ENCODE data around the gene SLC24A3.
A peak's percentile ranks its signal among the peaks of the same experiment; 100 is the strongest.
"Not testable (repeated sequence)": the region's sequence is repeated elsewhere in the genome, so short reads cannot be mapped to it uniquely, and the experiment has no call there.

Gene SLC24A3

DNA sequence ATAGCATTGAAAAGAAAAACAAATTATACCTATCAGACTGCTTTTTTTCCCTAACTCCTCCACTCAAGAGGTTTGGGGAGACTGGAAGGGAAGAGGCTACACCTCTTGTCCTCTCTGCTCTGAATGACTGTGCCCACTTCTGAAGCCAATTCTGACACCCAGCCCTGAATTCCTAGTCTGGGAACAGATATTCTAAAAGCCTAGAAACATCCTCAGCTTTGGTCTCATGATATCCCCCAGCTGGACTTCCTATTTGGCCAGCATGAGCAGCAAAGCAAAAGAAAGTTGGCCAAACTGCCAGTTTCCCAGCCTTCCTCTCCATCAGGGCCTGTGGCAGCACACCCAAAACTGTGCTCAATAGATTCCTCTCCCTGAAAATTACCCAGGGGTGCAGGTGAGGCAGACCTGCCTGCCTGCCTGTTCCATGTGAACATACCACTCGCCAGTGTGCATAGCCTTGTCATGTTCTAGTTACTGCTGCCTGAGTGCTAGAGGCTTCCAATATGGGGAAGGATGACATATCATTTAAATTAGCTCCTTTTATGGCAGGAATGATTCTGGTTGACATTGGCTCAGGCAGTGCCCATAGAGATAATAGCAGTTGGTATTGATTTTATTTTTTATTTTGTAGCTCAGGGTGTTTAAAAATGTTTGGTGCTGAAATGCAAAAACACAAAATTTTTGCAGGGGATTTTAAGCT is 393.5 kb downstream of the SLC24A3 start:
- DNase-seq, result no peak

DNA sequence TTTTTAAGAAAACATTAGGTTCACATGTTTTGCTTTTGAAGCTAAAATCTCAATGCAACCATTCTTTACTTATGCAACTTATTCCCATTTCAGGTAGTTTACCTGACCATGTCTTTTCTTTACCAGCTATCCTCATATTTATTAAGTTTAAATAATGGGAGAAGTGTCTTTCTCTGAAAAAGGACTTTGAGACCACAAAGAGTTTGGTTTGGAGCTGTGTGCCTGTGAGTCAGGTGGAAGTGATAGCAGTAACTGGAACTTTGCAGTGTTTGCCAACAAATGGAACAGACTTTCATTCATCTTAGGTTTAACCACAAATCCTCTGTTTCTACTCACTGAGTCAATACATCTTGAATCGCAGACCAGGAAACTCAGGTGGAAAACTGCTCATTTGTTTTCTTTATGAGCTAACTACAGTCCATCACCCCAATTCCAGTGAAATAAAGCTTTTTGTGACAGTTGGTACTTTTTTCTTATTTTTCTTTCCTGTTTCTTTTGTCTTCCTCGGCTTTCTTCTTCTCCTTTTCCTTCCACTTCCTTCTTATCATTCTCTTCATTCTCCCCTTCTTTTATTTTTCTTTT is 397.3 kb downstream of the SLC24A3 start:
- no peak for DNase-seq

DNA sequence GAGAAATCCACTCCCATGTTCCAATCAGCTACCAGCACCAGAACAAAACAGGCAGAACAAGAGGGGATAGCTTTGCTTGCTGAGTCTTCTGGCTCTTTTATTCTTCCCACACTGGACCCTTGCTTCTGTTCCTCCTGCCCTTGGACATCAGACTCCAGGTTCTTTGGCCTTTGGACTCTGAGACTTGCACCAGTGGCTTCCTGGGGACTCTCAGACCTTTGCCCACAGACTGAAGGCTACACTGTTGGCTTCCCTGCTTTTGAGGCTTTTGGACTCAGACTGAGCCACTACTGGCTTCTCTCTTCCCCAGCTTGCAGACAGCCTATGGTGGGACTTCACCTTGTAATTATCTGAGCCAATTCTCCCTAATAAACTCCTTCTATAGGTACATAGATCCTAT is 403.2 kb downstream of the SLC24A3 start:
- no peak for DNase-seq

DNA sequence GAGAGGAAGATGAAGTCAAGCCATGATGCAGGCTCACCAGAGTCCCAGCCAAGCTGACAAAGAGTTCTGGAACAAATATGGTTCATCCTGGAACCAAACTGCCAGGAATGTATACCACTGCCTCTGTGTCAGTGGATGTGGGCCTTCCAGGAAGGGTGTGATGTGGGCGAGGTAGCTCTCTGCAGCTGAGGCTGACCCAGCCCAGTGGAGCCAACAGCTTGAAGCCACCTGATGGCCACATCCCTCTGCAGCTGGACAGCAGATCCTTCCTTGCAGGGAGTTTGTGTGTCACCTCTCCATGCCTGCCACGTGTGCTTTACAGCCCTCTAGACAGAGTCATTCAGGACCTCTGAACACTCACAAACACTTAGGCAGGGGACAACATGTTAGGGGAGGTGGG is 403.6 kb downstream of the SLC24A3 start:
- DNase-seq, result no peak

DNA sequence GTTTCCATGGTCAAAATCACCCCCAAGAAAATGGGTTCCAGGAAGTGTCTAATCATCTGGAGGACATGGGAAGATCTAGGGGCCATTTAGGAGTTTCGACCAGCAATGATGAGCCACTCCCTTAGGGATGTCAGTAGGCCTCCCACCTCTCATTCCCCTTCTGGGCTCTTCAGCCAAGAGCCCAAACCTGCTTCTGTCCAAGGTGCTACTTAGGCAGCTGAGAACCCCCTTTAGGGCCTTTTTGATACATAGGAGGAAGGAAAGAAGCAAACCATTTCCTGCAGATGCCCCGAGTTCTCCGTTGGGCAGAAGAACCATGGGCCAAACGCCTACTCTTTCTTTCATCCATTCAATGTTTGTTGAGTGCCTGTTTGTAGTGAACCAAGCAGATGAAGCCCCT is 404.2 kb downstream of the SLC24A3 start:
- no peak for DNase-seq

DNA sequence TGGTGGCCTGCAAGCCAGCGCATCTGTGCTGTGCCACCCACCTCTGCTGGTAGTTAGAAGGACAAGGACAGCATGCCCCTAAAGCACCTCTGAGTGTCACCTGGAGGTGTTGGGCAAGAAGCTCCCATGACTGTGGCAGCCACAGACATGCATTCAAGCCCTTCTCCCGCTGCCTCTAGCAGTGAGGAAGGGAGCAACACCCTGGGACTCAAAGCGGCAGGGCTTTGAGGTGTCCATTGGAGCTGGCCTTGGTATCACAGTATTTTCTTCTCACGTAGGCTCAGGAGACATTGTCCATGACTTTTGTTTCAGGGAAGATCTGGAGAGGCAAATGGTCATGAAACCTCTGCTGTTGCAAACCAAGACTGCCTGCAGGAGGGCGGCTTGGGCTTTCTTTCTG is 404.8 kb downstream of the SLC24A3 start:
- no peak for DNase-seq

DNA sequence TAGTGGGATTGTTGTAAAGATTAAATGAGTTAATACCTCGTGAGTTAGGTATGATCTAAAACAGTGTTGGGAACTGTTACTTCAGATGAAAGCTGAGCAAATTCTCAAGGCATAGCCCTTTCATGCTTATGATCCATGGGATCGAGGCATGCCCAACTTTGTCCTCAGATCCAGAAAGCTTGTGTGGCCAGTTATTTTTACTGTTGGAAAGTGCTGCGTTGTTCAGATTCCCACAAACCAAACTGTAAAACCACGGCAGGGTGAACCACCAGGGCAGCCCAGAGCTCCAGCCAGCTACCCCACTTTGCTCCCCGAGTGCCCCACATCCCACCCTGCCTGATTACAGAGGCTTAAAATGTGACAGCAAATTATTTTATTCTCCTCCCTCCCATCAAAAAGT is 406.3 kb downstream of the SLC24A3 start:
- DNase-seq, result no peak

DNA sequence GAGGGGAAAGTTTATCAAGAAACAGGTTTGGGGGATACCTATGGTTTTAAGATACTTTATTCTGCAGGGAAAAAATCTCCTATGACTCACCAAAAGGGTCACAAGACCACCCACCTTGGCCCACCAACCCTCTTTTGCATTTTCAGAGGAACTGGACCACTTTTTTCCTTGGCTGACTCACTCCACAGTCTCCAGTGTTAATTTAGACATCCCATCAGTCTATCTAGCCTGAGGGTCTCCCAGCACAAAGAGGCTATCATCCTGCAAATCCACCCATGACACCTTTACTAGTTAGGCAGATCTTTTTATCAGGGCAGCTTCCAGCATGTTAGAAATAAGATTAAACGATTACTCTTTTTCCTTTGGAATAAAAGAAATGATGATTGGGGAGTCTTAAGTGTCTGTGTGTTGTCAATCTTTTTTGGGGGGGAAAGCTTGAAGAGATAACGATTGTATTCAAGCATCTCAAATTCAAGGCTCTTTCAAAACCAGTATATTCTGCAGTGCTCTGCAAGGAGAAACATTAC is 407.5 kb downstream of the SLC24A3 start:
- no peak for DNase-seq

DNA sequence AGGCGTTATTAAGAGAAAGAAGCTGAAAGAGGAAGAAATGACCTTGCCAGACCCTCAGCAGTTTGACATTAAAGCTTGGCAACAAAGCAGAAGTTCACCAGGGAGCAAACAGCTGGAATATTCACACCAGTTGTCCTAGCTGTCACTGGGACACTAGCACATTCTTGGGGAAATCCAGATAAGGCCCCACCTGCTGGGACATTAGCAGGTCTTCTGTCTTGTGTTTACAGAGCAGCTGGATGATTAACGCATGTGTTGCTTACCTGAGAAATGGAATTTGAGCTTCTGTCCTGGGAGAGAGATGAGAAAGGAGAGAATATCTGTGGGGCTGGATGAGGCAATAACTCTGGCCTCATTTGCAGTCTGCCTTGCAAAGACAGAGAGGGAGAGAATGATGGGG is 408.0 kb downstream of the SLC24A3 start:
- no peak for DNase-seq

DNA sequence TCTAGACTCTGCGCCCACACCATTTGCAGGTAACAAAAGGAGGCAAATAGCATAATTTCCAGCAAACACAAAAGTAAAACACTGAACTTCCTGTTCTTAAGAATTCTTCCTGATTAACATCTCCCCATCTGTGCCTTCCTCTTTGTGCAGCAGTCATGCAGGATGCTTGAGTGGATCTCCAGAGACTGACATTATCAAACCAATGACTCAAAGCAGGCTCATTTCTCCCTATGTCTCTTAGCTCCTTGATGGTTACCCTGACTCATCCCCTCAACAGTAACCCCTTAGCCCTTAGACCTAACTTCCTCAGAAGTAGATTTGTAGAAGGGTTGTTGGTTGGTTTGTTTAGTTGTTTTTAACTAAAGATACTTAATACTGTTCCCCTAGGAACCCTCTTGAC is 408.6 kb downstream of the SLC24A3 start:
- DNase-seq, result no peak

DNA sequence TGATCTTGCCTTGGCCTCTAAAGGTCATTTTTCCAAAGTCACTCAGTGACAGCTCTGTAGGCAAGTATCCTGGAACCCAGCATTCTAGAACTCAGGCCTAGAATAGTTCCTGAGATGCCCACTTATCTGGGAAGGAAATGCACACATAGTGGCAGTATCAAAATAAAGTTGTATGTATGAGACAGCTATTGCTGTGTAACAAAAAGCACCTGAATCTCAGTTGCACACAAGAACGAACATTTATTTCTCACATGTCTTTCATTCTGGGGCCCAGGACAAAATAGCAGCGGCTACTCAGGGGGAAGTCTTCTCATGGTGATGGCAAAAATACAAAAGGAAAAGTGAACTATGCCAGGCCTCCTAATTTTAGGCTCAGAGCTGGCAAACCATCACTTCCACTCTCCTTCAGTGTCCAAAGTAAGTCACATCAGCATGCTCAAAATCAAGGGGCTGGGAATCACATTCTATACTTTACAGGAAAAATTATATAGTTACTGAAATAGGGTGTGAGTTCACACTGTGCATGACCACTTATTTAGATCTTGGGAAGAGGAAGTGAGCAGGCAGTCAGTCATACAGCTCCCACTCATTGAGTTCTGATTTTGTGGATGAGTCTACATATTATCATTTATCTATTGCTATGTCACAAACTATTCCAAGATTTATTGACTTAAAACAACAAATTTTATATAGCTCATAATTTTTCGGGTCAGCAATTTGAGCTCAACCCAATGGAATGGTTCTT is 412.0 kb downstream of the SLC24A3 start:
- no peak for DNase-seq

DNA sequence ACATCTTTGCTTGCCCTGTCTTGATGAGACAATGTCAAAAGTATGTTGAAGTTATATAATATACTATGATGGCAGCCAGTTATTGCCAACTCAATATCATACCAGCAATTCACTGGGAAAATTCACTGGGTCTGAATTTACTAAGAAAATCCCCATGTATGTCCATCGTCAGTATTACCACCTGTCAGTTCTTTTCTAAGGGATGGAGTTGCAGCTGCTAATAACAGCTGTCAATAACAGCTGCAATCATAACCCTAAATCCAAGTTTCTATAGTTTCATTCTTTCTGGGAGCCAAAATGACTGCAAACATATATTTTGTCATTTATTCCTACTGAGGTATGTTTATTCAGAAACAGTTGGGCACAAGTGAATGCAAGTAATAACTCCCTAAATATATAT is 413.0 kb downstream of the SLC24A3 start:
- no peak for DNase-seq

DNA sequence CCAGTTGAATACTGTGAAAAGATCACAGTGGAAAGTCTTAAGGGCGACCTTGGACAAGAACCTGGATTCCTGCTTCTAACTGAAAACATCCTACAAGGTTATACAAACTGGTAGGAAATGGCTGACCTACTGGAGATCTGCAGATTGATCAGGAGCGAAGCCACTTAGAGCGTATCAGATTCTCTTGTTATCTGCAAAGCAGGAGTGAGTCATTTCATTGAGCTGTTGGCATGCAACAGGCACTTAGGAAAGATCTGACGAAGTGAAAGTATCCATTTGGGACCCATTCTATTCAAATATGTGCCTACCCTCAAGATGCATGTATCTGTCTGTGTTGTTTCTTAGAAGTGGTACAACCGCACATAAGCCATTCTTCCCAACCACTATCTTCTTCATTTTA is 414.5 kb downstream of the SLC24A3 start:
- no peak for DNase-seq

DNA sequence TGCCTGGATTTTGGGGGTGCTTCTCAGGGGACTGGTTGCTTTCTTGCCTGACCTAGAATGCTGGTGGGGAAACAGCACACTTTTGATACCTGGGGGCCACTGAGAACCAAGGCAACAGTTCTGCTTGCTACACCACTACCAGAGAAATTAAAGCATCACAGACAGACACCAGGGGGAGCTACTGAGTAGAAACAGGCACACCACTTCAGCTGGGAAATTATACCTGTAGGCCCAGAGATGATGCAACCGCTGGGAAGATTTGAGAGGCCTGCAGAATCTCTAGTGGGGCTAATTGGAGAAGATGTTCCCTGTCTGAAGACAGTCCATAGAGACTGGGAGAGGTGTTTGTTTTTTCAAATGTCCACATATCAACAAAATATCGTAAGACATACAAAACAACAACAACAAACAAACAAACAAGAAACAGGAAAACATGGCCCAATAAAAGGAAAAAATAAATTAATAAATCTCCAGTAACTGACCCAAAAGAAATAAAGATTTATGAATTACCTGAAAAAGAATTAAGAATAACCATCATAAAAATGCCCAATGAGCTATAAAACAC is 416.2 kb downstream of the SLC24A3 start:
- peak; percentile 22 for DNase-seq

DNA sequence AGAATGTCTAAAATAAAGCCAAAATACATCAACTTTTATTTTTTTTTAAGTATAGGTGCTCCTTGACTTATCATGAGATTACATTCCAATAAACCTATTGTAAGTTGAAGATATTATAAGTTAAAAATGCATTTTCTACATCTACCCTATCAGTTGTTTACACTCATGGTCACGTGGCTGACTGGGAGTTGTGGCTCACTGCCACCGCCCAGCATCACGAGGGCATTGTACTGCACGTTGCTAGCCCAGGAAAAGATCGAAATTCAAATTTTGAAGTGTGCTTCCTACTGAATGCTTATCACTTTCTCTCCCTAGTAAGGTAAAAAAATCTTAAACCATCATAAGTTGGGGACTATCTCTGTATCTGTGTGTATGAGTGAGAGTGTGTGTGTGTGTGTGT is 419.0 kb downstream of the SLC24A3 start:
- no peak for DNase-seq

DNA sequence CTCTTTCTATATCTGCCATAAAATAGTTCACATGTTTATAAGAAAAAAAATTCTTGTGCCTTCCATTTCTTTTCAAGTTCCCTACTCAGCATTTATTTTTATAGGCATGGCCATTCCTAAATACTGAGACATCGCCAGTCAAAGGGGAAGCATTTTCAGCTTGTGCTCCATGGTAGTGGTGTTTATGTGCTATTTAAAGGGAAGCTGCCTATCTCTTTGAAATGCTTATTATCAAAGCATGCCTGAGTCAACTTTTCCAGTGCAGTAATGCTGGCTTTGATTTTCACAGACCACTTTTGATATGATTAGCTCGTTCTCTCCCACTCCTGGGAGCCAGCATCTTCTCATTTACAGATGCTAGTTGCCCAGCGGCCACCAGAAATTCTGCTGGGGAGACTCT is 421.5 kb downstream of the SLC24A3 start:
- DNase-seq, result no peak

DNA sequence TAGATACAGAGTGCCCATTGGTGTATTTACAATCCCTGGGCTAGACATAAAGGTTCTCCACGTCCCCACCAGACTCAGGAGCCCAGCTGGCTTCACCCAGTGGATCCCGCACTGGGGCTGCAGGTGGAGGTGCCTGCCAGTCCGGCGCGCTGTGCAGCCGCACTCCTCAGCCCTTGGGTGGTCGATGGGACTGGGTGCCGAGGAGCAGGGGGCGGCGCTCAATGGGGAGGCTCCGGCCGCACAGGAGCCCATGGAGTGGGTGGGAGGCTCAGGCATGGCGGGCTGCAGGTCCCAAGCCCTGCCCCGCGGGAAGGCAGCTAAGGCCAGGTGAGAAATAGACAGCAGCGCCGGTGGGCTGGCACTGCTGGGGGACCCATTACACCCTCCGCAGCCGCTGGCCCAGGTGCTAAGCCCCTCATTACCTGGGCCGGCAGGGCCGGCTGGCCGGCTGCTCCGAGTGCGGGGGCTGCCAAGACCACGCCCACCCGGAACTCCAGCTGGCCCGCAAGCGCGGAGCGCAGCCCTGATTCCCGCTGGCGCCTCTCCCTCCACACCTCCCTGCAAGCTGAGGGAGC is 427.1 kb downstream of the SLC24A3 start:
- not testable (repeated sequence) for DNase-seq

DNA sequence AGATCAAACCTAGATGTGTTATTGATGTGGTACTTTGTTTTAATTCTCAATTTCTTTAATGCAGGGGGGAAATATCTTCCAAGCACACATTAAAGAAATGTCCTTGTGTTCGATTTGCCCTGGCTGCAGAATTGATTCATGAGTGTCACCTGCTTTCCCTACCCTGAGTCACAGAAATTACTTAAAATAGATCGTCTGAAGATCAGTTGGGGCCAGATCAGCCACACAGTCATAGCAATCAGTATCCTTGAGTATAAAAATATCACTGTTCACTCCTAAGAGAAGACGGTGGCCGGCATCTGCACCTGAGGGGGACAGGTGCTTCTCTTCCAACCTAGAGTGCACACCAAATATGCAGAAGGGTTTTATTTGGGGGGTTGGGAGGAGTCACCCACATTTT is 430.4 kb downstream of the SLC24A3 start:
- DNase-seq, result no peak

DNA sequence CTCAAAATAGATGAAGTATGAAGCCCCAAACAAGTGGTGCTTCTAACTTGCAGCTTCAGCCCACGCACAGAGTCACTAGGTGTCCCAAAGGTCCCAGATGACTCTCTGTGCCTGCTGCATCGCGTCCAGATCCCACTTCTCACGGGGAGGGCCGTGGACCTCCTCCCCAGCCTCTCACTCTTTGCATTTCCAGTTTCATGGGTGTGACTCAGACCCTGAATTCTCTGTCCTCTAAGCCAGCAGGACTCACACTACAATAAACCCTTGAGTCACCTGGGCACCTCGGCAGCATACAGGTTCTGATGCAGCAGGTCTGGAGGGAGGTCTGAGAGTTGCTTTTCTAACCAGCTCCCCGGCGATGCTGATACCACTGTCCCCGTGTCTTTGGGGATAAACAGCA is 431.6 kb downstream of the SLC24A3 start:
- DNase-seq, result no peak

DNA sequence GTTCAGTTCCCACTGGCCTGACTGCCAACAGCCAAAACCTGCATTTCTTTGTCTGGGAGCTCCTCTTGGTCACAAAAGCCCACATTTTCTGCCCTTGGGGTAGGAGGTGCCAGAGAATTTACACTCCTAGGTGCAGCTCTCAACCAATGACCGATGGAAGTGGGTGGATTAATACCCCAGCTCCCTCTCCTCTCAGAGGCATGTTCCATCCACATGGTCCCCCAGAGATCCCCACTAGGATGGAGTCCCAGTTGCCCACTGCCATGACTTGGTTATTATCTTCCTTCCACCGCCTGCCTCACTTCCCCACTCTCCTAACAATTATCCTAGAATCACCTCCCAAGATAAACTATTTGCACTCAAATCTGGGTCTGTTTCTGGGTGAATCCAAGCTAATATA is 434.5 kb downstream of the SLC24A3 start:
- no peak for DNase-seq

DNA sequence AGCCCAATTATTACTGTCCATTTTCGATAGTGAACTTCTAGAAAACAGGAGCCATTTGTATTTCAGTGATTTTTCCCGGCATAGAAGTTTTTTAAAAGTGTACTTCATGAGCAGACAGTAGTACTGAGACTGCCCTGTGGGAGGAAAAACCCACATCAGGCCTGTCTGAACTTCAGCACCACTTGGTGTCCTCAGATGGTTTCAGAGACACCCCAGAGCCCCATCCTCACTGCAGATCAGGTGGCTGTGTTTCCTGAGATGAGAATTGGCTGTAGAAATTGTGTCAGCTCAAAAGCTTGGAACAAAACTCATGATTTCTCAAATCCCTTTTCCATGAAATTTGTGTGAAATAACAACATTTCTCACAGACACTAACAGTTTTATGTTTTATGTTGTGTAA is 435.6 kb downstream of the SLC24A3 start:
- no peak for DNase-seq

DNA sequence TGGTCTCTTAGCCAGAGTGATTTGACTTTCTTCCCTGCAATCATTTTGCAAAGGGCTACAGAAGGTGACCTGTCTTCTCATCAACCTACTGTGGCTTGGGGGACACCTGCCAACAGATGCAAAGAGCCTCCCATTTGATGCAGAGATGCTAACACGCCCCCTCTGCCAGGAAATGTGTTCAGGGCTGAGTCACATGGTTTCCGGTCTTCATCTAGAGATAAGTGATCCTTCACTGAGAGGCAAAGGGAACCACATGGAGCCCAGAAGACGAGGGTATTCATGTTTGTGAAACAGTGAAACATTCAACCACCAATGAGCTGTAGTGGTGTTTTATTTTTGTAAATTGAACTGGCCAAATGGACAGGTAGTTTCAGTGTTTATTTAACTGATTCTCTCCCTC is 436.6 kb downstream of the SLC24A3 start:
- DNase-seq, result no peak

DNA sequence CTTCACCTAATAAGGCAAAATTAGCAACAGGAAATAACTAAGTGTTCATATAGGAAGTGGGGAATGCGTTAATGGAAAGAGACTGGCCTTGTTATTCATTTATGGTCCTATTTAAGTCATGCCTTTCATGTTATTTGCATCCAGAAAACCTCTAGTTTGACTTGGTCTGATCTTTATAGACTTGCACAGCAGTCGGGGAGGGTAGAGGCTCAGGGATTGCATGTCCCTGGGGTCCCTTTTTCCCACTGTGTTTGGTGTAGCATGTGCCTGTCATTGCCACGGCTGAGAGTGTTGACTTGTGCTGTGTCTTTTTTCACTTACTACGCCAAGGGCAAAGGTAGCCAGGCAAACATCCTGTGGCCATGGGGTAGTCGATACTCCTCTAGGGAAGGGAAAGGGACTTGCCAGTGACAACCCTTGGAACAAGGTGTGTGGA is 440.2 kb downstream of the SLC24A3 start:
- no peak for DNase-seq
